ENCODE data around the gene COL5A1.

Gene COL5A1

DNA sequence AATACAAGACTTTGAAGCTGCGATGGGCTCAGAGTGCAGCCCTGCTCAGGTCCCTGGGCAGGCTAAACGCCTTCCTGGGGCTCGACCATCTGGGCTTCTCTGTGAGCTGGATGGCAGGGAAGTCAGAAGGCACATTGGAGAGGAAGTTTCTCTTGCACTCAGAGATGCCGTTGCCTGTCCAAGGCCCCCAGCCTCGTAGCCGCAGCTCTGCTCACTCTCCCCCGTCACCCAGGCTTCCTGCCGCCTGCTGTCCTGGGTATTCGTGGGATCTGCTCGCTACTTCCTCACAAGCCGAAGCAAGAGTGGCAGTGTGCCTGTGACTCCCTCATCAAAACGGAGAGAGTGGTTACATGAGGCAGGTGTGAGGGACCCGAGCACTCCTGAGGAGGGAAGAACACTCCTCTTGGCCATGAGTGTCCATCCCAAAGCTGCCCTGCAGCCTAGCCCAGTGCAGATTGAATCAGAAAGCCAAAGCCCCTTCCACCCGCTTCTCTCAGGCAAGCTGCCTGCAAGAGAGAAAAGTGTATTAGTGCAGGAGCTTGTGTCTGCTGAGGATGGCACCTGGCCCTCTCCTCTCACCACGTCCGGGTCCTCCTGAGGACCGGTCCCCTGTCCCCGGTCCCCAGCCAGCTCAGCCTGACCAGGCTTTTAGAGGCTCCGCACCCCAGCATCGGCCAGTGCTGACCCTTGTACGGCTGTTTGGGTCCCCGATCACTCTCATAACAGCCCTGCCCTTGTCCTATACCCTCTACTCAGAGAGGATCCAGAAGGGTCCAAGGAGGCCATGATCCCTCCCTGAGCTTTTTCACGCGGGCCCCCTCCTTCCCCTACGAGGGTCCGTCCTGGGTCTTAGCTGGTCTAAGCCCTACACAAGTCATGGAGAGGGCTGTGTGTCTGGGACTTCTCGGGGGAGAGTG lies 246.3 kb downstream of the COL5A1 start:
- DNase-seq = no peak

GRCh38 chr9:134888603-134889190 lies 247.1 kb downstream of the COL5A1 start:
- no peak for DNase-seq

DNA sequence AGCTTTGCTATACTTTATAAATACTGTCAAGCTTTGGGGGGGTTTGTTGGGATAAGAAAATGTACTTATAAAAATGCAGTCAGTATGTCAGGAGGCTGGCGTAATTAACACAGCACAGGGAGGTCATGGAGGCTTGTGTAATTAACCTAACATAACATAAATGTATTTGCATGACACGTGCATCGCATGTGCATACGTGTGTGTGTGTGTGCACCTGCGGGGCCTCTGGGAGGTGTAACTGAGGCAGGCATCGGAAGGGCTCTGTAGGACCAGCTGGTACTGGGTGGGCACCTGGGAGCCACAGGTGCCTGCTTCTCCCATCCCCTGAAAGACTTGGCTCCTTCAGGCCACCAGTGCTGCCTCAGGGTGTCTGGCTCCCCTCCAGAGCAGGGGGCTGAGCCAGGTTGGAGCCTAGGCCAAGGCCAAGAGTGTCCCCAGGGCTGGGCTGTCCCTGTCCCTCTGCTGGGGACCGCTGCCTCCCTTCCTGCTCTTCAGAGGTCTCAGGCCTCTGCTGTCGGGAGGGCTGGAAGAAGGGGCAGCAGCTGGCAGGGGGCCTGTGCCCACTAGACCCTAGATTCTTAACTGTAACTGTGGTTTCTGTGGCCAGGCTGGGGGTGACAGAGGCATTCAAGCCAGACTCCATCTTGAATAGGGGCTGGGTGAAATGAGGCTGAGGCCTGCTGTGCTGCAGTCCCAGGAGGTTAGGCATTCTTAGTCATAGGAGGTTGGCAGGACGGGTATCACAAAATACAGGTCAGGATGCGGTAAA lies 248.0 kb downstream of the COL5A1 start:
- DNase-seq = no peak

DNA sequence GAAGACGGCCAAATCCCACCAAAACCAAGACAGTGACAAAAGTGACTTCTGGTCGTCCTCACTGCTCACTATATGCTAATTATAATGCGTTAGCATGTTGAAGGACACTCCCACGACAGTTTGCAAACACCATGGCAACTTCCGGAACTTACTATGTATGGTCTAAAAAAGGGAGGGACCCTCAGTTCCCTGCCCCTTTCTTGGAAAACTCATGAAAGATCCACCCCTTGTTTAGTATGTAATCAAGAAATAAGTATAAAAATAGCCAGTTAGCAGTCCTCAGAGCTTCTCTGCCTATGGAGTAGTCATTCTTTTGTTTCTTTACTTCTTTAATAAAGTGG lies 248.5 kb downstream of the COL5A1 start:
- no peak for DNase-seq

DNA sequence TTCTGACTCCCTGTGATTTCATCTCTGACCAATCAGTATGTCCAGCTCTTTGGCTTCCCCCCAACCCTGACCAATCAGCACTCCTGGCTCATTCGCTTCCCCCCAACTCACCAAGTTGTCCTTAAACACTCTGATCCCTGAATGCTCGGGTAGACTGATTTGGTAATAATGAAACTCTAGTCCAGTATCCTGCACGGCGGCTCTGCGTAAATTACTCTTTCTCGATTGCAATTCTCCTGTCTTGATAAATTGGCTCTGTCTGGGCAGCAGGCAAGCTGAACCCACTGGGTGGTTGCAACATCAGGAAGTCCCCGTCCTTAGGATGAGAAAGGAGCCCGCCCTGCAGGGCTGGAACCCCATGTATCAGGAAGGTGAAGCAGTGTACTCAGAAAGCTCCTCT lies 249.4 kb downstream of the COL5A1 start:
- no peak for DNase-seq

GRCh38 chr9:134891713-134892112 lies 250.1 kb downstream of the COL5A1 start:
- DNase-seq = no peak

- DNase-seq = no peak
Measured at GRCh38 chr9:134892221-134892620, 250.6 kb downstream of the COL5A1 start.

DNA sequence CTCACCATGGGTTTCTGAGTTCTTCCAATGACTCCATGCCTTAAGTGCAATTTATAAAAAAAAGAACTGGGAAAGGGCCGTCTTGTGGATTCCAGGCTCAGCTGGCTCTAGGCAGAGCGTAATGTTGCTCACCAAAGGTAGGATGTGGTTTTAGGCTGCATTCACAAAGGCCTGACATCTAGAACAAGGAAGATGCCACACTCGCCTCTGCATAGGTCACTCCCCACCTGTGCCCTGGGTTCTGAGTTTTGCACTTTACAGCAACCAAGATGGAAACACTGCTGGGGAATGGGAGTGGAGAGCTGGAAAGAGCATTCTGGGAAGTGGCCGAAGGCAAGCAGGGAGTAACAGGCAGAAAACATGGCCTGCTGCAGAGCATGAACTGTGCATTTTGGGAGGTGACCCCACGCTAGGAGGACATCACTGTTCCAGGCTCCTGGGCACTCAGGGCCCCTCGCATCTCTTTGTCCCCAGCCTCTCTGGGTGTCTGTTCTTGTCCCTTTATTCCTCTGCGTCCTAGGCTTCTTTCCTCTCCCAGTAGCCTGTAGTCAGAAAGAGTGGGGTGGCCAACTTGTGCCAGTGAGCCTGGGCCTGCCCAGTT lies 251.3 kb downstream of the COL5A1 start:
- no peak for DNase-seq
